Trophoblast cell (in vitro differentiated cells and primary cell): Measurements from ENCODE around the gene TMEM272.

Experiments
- DNase-seq, 2 donors: peaks; one replicate each; pipeline ENCODE4 v3.0.0-alpha.2; 2016
- H2AFZ ChIP-seq: 2 replicates; pipeline ENCODE4 v1.6.1; 2013; ENCODE audit warnings: low read length, moderate library complexity, mild to moderate bottlenecking; ENCODE audit not compliant: insufficient read depth, poor library complexity
- H2AK5ac ChIP-seq: 2 replicates; pipeline ENCODE4 v1.6.1; 2013; ENCODE audit warnings: mild to moderate bottlenecking, low read length
- H2BK120ac ChIP-seq: 2 replicates; pipeline ENCODE4 v1.6.1; 2013; ENCODE audit warnings: low read length, mild to moderate bottlenecking, moderate library complexity; ENCODE audit not compliant: insufficient read depth, poor library complexity
- H2BK12ac ChIP-seq: 2 replicates; pipeline ENCODE4 v1.6.1; 2013; ENCODE audit warnings: mild to moderate bottlenecking, low read length, moderate library complexity
- H2BK5ac ChIP-seq: 2 replicates; pipeline ENCODE4 v1.6.1; 2013; ENCODE audit warnings: low read length, low read depth, moderate library complexity, mild to moderate bottlenecking; ENCODE audit not compliant: poor library complexity
- H3K14ac ChIP-seq: 2 replicates; pipeline ENCODE4 v1.6.1; 2013; ENCODE audit warnings: mild to moderate bottlenecking, low read length
- H3K18ac ChIP-seq: 2 replicates; pipeline ENCODE4 v1.6.1; 2013; ENCODE audit warnings: mild to moderate bottlenecking, low read length
- H3K23ac ChIP-seq: 2 replicates; pipeline ENCODE4 v1.6.1; 2013; ENCODE audit warnings: low read length
- H3K27ac ChIP-seq: 2 replicates; pipeline ENCODE4 v1.5.1; 2013; ENCODE audit warnings: low read depth, mild to moderate bottlenecking, inconsistent platforms, low read length, moderate library complexity
- H3K27me3 ChIP-seq: 2 replicates; pipeline ENCODE4 v1.6.1; 2013; ENCODE audit warnings: inconsistent platforms, mild to moderate bottlenecking, low read length, moderate library complexity; ENCODE audit not compliant: insufficient read depth
- H3K36me3 ChIP-seq, 2 experiments: 1 replicate in 1 of 2; 2 replicates in 1 of 2; pipeline ENCODE4 v1.6.1; 2013; ENCODE audit warnings: low read length in 2 of 2, mild to moderate bottlenecking in 2 of 2, moderate library complexity in 1 of 2; ENCODE audit not compliant: insufficient read depth in 2 of 2, control insufficient read depth in 1 of 2
- H3K4ac ChIP-seq: 2 replicates; pipeline ENCODE4 v1.6.1; 2013; ENCODE audit warnings: low read depth, mild to moderate bottlenecking, low read length, moderate library complexity
- H3K4me1 ChIP-seq, 2 experiments: 1 replicate in 1 of 2; 2 replicates in 1 of 2; pipeline ENCODE4 v1.6.1; 2013; ENCODE audit warnings: low read length in 2 of 2, mild to moderate bottlenecking in 2 of 2, moderate library complexity in 1 of 2; ENCODE audit not compliant: insufficient read depth in 2 of 2, control insufficient read depth in 1 of 2
- H3K4me2 ChIP-seq: 2 replicates; pipeline ENCODE4 v1.6.1; 2013; ENCODE audit warnings: inconsistent platforms, mild to moderate bottlenecking, low read length, moderate library complexity
- H3K4me3 ChIP-seq: 2 replicates; pipeline ENCODE4 v1.5.1; 2013; ENCODE audit warnings: mild to moderate bottlenecking, low read depth, low read length, inconsistent platforms
- H3K79me1 ChIP-seq: one replicate; pipeline ENCODE4 v1.6.1; 2013; ENCODE audit warnings: low read length
- H3K79me2 ChIP-seq: 2 replicates; pipeline ENCODE4 v1.6.1; 2013; ENCODE audit warnings: low read length, mild to moderate bottlenecking; ENCODE audit not compliant: control insufficient read depth, insufficient read depth, poor library complexity
- H3K9ac ChIP-seq: 2 replicates; pipeline ENCODE4 v1.6.1; 2013; ENCODE audit warnings: mild to moderate bottlenecking, low read length
- H3K9me3 ChIP-seq: 2 replicates; pipeline ENCODE4 v1.6.1; 2013; ENCODE audit warnings: low read depth, mild to moderate bottlenecking, control low read depth, inconsistent platforms, low read length; ENCODE audit not compliant: insufficient read depth
- H4K12ac ChIP-seq: 2 replicates; pipeline ENCODE4 v1.6.1; 2013; ENCODE audit warnings: low read depth, mild to moderate bottlenecking, low read length, moderate library complexity
- H4K8ac ChIP-seq: 2 replicates; pipeline ENCODE4 v1.6.1; 2013; ENCODE audit warnings: low read depth, mild to moderate bottlenecking, low read length, moderate library complexity
- H4K91ac ChIP-seq: one replicate; pipeline ENCODE4 v1.6.1; 2013; ENCODE audit warnings: low read depth, mild to moderate bottlenecking, low read length, moderate library complexity
- WGBS: extraction: QIAGEN DNeasy Blood & Tissue Kit; methylation state at CpG from one replicate; pipeline ENCODE4 v1.1.7; 2013; ENCODE audit warnings: missing lambda C conversion rate; ENCODE audit not compliant: insufficient read length, insufficient coverage; ENCODE audit errors: extremely low coverage; 5-methylcytosine and 5-hydroxymethylcytosine counted together

The TMEM272 gene

DNA sequence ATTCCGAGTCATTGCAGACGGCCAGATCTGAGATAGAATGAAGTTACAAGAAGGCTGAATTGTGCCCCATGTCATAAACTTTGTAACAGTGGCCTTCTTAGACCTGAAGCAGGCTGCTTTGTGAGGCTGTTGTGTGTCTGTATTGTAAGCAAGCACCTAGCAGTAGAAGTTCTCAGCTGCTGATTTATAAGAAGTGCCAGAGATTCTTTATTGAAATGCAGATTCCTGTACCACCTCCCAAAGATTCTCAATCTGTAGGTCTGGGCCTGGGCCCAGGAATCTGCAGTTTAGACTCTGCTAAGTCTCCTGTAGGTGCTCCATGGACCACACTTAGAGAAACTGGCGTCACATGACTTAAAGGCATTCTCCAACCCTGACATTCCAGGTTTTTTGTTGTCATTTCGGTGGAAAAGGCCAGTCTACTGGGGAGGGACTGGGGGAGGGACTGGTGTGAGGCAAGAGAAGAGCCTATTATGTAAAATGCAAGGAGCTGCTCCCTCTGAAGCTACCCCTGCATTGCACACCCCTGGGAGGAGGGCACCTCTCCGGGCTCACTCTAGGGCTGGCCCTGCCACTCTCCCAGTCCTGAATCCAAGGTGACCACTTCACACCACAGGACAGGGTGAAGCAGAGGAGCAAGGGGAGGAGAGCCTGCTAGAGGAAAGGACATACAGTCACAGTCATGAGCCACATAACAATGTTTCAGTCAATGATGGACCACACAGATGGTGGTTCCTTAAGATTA, 769 bp upstream of the TMEM272 start:
- DNase-seq = no peak
- Histone ChIP-seq H3K4ac (no peak overlapping the region), H3K27me3 (no peaks in the 10 kb centered on the region), H3K18ac (no peak overlapping the region), H3K9me3 (no peaks in the 10 kb centered on the region), H2BK5ac (no peak overlapping the region), H4K91ac (no peak overlapping the region), H2AK5ac (no peak overlapping the region), H3K27ac (no peak overlapping the region), H4K8ac (peak overlapping the region; percentile 99), H3K36me3 (no peaks in the 10 kb centered on the region), H3K4me2 (no peak overlapping the region), H3K4me1 (peaks cover 0 to 2% of the 10 kb centered on the region in 2 experiments), H3K79me2 (no peaks in the 10 kb centered on the region), H3K79me1 (peaks cover 2% of the 10 kb centered on the region), H2BK120ac (no peak overlapping the region), H3K9ac (no peak overlapping the region), H2AFZ (peak overlapping the region; percentile 98), H2BK12ac (no peak overlapping the region), H3K4me3 (no peak overlapping the region), H4K12ac (no peak overlapping the region), H3K14ac (no peak overlapping the region), H3K23ac (no peak overlapping the region)
- WGBS = no CpG with 5 or more reads among the region's 5 CpGs

DNA sequence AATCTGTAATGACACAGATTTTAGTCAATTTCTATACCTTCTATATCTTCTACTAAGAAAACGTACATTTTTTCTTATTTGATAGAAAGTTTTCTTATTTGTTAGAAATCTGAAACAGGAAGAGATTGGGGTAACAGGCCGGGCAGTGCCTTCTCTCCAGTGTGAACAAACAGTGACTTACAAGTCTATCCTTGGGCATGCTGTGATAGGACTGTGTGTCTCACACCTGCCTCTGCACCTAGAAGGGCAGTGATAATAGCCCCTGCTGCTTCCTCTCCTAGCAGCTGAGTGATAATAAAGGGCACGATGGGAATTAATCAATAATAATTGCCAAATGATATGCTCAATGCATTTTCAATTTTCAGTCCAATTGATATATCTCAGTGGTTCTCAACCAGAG, 1.4 kb downstream of the TMEM272 start:
- Histone ChIP-seq H4K91ac (no peak overlapping the region), H3K79me1 (peaks cover 2% of the 10 kb centered on the region), H3K36me3 (no peaks in the 10 kb centered on the region), H4K8ac (no peak overlapping the region), H2AFZ (no peak overlapping the region), H3K4me2 (no peak overlapping the region), H3K14ac (no peak overlapping the region), H2BK12ac (no peak overlapping the region), H3K18ac (no peak overlapping the region), H3K4ac (no peak overlapping the region), H3K9me3 (no peaks in the 10 kb centered on the region), H2AK5ac (no peak overlapping the region), H3K4me3 (no peak overlapping the region), H2BK120ac (no peak overlapping the region), H2BK5ac (no peak overlapping the region), H3K9ac (no peak overlapping the region), H3K79me2 (no peaks in the 10 kb centered on the region), H3K27me3 (no peaks in the 10 kb centered on the region), H4K12ac (no peak overlapping the region), H3K4me1 (peaks cover 0 to 2% of the 10 kb centered on the region in 2 experiments), H3K23ac (no peak overlapping the region), H3K27ac (no peak overlapping the region)
- DNase-seq = no peak
- no CpG with 5 or more reads among the region's 3 CpGs for WGBS

DNA sequence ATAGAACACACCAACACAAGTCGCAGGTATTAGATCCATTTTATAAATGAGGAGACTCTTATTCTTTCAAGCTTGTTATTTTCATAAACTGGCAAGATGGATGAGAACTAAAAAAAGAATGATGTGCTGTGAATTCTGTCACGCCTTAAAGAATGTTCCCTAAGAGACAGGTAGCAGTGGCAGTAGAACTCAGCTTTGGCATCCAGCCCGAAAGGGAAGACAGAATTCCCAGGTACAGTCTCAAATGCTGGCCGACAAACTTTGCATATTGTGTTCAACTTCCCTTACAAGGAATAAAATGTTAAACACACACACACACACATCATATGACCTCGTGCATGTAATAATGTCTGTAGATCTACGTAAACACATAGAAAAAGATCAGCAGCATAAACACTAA, 3.2 kb downstream of the TMEM272 start:
- H3K23ac ChIP-seq = no peak overlapping the region
- H4K8ac ChIP-seq = no peak overlapping the region
- peaks cover 0 to 2% of the 10 kb centered on the region in 2 experiments for H3K4me1 ChIP-seq
- H3K9me3 ChIP-seq = no peaks in the 10 kb centered on the region
- no peak overlapping the region for H3K9ac ChIP-seq
- H4K12ac ChIP-seq = no peak overlapping the region
- H2BK12ac ChIP-seq = no peak overlapping the region
- H2BK120ac ChIP-seq = no peak overlapping the region
- no peak overlapping the region for H3K4me3 ChIP-seq
- no peak overlapping the region for H2AK5ac ChIP-seq
- H2AFZ ChIP-seq = no peak overlapping the region
- no peak overlapping the region for H3K14ac ChIP-seq
- no peak overlapping the region for H3K27ac ChIP-seq
- H3K4ac ChIP-seq = no peak overlapping the region
- no peak for DNase-seq
- peaks cover 2% of the 10 kb centered on the region for H3K79me1 ChIP-seq
- H3K36me3 ChIP-seq = no peaks in the 10 kb centered on the region
- no peaks in the 10 kb centered on the region for H3K27me3 ChIP-seq
- no peak overlapping the region for H4K91ac ChIP-seq
- H3K79me2 ChIP-seq = no peaks in the 10 kb centered on the region
- no peak overlapping the region for H3K4me2 ChIP-seq
- WGBS = no CpG with 5 or more reads among the region's 6 CpGs
- H3K18ac ChIP-seq = no peak overlapping the region
- H2BK5ac ChIP-seq = no peak overlapping the region

DNA sequence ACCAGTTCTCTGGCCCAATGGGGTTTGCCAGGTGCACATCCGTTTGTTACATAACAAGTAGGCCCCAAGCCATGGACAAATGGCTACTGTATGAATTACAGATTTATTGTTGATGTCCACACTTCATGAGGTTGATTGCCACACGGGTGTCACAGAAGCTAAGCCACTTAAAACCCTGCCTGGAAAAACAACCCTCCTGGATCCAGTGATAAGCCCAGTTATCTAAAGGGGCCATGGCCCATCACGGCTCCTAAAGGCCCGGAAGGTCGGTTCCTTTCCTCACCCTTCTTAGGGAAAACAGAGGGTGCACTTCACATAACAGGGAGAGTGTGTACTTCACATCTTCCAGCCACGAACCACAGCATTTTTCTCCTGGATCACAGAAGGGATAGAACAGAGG, 4.1 kb downstream of the TMEM272 start:
- Histone ChIP-seq H3K4me3 (no peak overlapping the region), H2AFZ (no peak overlapping the region), H4K91ac (no peak overlapping the region), H3K36me3 (no peaks in the 10 kb centered on the region), H3K23ac (no peak overlapping the region), H3K4me2 (no peak overlapping the region), H3K18ac (no peak overlapping the region), H4K8ac (no peak overlapping the region), H2BK12ac (no peak overlapping the region), H3K27me3 (no peaks in the 10 kb centered on the region), H2BK120ac (no peak overlapping the region), H2BK5ac (no peak overlapping the region), H3K4me1 (peaks cover 0 to 2% of the 10 kb centered on the region in 2 experiments), H4K12ac (no peak overlapping the region), H3K27ac (no peak overlapping the region), H3K79me1 (peaks cover 2% of the 10 kb centered on the region), H2AK5ac (no peak overlapping the region), H3K9ac (no peak overlapping the region), H3K4ac (no peak overlapping the region), H3K14ac (no peak overlapping the region), H3K79me2 (no peaks in the 10 kb centered on the region), H3K9me3 (no peaks in the 10 kb centered on the region)
- no peak for DNase-seq
- no CpG with 5 or more reads among the region's 6 CpGs for WGBS
